HEK293 (cell line): ENCODE measurements around the gene DCBLD2.

Source experiments
- GLI2 ChIP-seq: fragments of 450-650 bp; formaldehyde crosslinking; IDR thresholded peaks from 2 replicates; pipeline ENCODE4; 2017; ENCODE audit warnings: missing biosample characterization, missing genetic modification characterization, low read depth, borderline replicate concordance
- GLIS1 ChIP-seq: fragments of 450-650 bp; formaldehyde crosslinking; IDR thresholded peaks from 2 replicates; pipeline ENCODE4 v1.5.1; 2016; ENCODE audit warnings: missing biosample characterization, missing genetic modification characterization
- SCRT1 ChIP-seq: fragments of 450-650 bp; formaldehyde crosslinking; IDR thresholded peaks from 2 replicates; pipeline ENCODE4 v1.5.1; 2016; ENCODE audit warnings: missing biosample characterization, missing genetic modification characterization, borderline replicate concordance
- ZEB2 ChIP-seq: fragments of 450-650 bp; formaldehyde crosslinking; IDR thresholded peaks from 2 replicates; pipeline ENCODE4 v1.5.1; 2016; ENCODE audit warnings: missing biosample characterization, missing genetic modification characterization
- ZNF174 ChIP-seq: fragments of 450-650 bp; formaldehyde crosslinking; IDR thresholded peaks from 2 replicates; pipeline ENCODE4 v1.5.0; 2017; ENCODE audit warnings: missing biosample characterization, mild to moderate bottlenecking, missing genetic modification characterization
- ZNF335 ChIP-seq: fragments of 450-650 bp; formaldehyde crosslinking; conservative IDR thresholded peaks from 2 replicates; pipeline ENCODE4 v1.5.1; 2016; ENCODE audit warnings: missing biosample characterization, missing genetic modification characterization
- ZNF391 ChIP-seq: fragments of 450-650 bp; formaldehyde crosslinking; IDR thresholded peaks from 2 replicates; pipeline ENCODE4 v1.5.1; 2016; ENCODE audit warnings: low read depth, missing biosample characterization, missing genetic modification characterization, borderline replicate concordance
- ZNF626 ChIP-seq: fragments of 450-650 bp; sonication (Bioruptor Pico); formaldehyde crosslinking; IDR thresholded peaks from 2 replicates; pipeline ENCODE4 v1.5.1; 2018; ENCODE audit warnings: missing biosample characterization, missing genetic modification characterization, inconsistent platforms
- ZNF777 ChIP-seq: fragments of 450-650 bp; formaldehyde crosslinking; IDR thresholded peaks from 2 replicates; pipeline ENCODE4 v1.5.1; 2017; ENCODE audit warnings: missing biosample characterization, missing genetic modification characterization, borderline replicate concordance
- TF ChIP-seq, protein P1 (sequence below): fragments of 450-650 bp; formaldehyde crosslinking; IDR thresholded peaks from 2 replicates; pipeline ENCODE4 v1.5.1; 2016; ENCODE audit warnings: missing biosample characterization, missing genetic modification characterization
- TF ChIP-seq, protein P2 (sequence below): fragments of 450-650 bp; formaldehyde crosslinking; optimal IDR thresholded peaks from 2 replicates; pipeline ENCODE3; 2016; ENCODE audit warnings: missing biosample characterization, mild to moderate bottlenecking, missing genetic modification characterization
- TF ChIP-seq, protein P3 (sequence below): fragments of 450-650 bp; formaldehyde crosslinking; IDR thresholded peaks from 2 replicates; pipeline ENCODE4 v1.5.1; 2016; ENCODE audit warnings: missing biosample characterization, missing genetic modification characterization
- TF ChIP-seq, protein P4 (sequence below): fragments of 450-650 bp; formaldehyde crosslinking; IDR thresholded peaks from 2 replicates; pipeline ENCODE4 v1.5.1; 2016; ENCODE audit warnings: missing biosample characterization, missing genetic modification characterization

DNA sequence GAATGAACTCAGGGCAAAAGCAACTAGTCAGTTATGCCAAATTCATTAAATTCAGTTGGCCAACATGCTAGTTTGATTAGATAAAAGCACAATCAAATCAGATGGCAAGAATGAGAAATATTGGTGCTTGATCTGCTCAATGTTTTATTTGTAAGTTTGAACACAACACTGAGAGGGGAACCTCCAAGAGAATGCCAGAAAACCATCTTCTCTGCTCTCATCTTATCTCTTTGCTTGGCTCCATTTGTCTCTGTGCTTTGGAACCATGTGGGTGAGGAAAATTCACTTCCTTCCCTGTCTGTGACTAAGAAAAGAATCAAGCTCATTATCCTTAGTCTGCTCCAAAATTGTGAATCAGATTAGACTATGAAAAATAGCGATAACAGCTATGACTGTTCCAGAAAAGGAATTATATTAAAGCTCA is 43.6 kb upstream of the DCBLD2 start:
- TF ChIP-seq, protein P1, sequence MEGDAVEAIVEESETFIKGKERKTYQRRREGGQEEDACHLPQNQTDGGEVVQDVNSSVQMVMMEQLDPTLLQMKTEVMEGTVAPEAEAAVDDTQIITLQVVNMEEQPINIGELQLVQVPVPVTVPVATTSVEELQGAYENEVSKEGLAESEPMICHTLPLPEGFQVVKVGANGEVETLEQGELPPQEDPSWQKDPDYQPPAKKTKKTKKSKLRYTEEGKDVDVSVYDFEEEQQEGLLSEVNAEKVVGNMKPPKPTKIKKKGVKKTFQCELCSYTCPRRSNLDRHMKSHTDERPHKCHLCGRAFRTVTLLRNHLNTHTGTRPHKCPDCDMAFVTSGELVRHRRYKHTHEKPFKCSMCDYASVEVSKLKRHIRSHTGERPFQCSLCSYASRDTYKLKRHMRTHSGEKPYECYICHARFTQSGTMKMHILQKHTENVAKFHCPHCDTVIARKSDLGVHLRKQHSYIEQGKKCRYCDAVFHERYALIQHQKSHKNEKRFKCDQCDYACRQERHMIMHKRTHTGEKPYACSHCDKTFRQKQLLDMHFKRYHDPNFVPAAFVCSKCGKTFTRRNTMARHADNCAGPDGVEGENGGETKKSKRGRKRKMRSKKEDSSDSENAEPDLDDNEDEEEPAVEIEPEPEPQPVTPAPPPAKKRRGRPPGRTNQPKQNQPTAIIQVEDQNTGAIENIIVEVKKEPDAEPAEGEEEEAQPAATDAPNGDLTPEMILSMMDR: no peak
- TF ChIP-seq, protein P2, sequence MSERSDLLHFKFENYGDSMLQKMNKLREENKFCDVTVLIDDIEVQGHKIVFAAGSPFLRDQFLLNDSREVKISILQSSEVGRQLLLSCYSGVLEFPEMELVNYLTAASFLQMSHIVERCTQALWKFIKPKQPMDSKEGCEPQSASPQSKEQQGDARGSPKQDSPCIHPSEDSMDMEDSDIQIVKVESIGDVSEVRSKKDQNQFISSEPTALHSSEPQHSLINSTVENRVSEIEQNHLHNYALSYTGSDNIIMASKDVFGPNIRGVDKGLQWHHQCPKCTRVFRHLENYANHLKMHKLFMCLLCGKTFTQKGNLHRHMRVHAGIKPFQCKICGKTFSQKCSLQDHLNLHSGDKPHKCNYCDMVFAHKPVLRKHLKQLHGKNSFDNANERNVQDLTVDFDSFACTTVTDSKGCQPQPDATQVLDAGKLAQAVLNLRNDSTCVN (tag by site-specific recombination): no peak
- TF ChIP-seq SCRT1 (no peak), ZNF335 (tag by site-specific recombination) (no peak), ZNF391 (tag by site-specific recombination) (no peak), ZNF174 (no peak), GLIS1 (no peak), ZEB2 (tag by site-specific recombination) (no peak), ZNF626 (tag by site-specific recombination) (no peak), GLI2 (tag by site-specific recombination) (no peak), ZNF777 (tag by site-specific recombination) (no peak)
- TF ChIP-seq, protein P3, sequence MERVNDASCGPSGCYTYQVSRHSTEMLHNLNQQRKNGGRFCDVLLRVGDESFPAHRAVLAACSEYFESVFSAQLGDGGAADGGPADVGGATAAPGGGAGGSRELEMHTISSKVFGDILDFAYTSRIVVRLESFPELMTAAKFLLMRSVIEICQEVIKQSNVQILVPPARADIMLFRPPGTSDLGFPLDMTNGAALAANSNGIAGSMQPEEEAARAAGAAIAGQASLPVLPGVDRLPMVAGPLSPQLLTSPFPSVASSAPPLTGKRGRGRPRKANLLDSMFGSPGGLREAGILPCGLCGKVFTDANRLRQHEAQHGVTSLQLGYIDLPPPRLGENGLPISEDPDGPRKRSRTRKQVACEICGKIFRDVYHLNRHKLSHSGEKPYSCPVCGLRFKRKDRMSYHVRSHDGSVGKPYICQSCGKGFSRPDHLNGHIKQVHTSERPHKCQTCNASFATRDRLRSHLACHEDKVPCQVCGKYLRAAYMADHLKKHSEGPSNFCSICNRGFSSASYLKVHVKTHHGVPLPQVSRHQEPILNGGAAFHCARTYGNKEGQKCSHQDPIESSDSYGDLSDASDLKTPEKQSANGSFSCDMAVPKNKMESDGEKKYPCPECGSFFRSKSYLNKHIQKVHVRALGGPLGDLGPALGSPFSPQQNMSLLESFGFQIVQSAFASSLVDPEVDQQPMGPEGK: no peak
- TF ChIP-seq, protein P4, sequence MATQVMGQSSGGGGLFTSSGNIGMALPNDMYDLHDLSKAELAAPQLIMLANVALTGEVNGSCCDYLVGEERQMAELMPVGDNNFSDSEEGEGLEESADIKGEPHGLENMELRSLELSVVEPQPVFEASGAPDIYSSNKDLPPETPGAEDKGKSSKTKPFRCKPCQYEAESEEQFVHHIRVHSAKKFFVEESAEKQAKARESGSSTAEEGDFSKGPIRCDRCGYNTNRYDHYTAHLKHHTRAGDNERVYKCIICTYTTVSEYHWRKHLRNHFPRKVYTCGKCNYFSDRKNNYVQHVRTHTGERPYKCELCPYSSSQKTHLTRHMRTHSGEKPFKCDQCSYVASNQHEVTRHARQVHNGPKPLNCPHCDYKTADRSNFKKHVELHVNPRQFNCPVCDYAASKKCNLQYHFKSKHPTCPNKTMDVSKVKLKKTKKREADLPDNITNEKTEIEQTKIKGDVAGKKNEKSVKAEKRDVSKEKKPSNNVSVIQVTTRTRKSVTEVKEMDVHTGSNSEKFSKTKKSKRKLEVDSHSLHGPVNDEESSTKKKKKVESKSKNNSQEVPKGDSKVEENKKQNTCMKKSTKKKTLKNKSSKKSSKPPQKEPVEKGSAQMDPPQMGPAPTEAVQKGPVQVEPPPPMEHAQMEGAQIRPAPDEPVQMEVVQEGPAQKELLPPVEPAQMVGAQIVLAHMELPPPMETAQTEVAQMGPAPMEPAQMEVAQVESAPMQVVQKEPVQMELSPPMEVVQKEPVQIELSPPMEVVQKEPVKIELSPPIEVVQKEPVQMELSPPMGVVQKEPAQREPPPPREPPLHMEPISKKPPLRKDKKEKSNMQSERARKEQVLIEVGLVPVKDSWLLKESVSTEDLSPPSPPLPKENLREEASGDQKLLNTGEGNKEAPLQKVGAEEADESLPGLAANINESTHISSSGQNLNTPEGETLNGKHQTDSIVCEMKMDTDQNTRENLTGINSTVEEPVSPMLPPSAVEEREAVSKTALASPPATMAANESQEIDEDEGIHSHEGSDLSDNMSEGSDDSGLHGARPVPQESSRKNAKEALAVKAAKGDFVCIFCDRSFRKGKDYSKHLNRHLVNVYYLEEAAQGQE (tag by site-specific recombination): no peak
